Measurements from ENCODE around the gene LCN6.
"Not testable (repeated sequence)": the region's sequence is repeated elsewhere in the genome, so short reads cannot be mapped to it uniquely, and the experiment has no call there.

Gene LCN6

GRCh38 chr9:136777359-136777758, 29.0 kb upstream of the LCN6 start:
- Histone ChIP-seq H3K27ac (ENCODE audit: low read depth, low read length) (no peak overlapping the region), H3K36me3 (ENCODE audit: insufficient read depth, low read length) (no peaks in the 10 kb centered on the region), H3K4me3 (ENCODE audit: low read depth, low read length) (no peak overlapping the region), H3K27me3 (ENCODE audit: insufficient read depth, low read length) (peaks cover 36% of the 10 kb centered on the region), H2AFZ (ENCODE audit: low read length, unreplicated experiment) (no peak overlapping the region), H3K79me2 (ENCODE audit: control insufficient read depth, insufficient read depth, low read length, unreplicated experiment) (no peaks in the 10 kb centered on the region), H3K4me1 (ENCODE audit: control insufficient read depth, insufficient read depth, low read length, unreplicated experiment) (no peaks in the 10 kb centered on the region)

DNA sequence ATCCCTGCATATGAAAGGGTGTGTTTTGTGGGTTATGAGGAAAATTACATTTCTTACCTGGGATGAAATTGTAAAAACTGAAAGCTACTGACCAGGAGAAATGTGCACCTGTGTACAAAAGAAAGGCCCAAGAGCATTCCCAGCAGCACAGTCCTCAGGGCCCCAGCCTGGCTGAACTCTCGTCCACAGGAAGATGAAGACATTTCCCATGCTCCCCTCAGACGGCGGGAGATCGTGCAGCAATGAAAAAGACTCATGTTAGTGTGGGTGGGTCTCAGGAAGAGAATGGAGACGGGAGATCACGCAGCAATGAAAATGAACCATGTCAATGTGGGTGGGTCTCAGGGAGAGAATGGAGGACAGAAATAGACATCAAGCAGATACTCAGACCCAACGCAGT, 28.6 kb upstream of the LCN6 start:
- H3K36me3 ChIP-seq (ENCODE audit: insufficient read depth, low read length), result no peaks in the 10 kb centered on the region
- no peak overlapping the region for H2AFZ ChIP-seq (ENCODE audit: low read length, unreplicated experiment)
- H3K27me3 ChIP-seq (ENCODE audit: insufficient read depth, low read length), result peaks cover 36% of the 10 kb centered on the region
- no peak overlapping the region for H3K27ac ChIP-seq (ENCODE audit: low read depth, low read length)
- no peaks in the 10 kb centered on the region for H3K4me1 ChIP-seq (ENCODE audit: control insufficient read depth, insufficient read depth, low read length, unreplicated experiment)
- H3K4me3 ChIP-seq (ENCODE audit: low read depth, low read length), result no peak overlapping the region
- no peaks in the 10 kb centered on the region for H3K79me2 ChIP-seq (ENCODE audit: control insufficient read depth, insufficient read depth, low read length, unreplicated experiment)

DNA sequence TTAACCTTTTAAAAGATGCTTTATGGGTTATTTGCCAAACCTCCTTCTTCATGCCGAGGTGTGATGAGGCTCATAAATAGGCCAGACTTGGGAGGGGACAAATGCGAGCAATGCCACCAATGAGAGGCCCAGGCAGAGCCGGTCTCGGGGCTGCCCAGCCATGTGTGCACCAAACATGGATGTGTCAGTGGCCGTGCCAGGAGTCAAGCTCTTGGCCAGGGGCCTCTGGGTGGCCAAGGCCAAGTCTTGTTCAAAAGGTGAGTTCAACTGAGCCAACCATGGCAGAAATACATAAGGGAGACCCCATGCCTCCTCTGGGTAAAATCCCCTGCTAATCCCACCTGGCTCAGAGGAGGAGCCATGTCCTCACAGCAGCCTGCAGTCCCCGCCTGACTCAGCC, 26.9 kb upstream of the LCN6 start:
- Histone ChIP-seq H3K4me1 (ENCODE audit: control insufficient read depth, insufficient read depth, low read length, unreplicated experiment) (no peaks in the 10 kb centered on the region), H3K36me3 (ENCODE audit: insufficient read depth, low read length) (no peaks in the 10 kb centered on the region), H3K4me3 (ENCODE audit: low read depth, low read length) (no peak overlapping the region), H2AFZ (ENCODE audit: low read length, unreplicated experiment) (no peak overlapping the region), H3K27ac (ENCODE audit: low read depth, low read length) (no peak overlapping the region), H3K79me2 (ENCODE audit: control insufficient read depth, insufficient read depth, low read length, unreplicated experiment) (no peaks in the 10 kb centered on the region), H3K27me3 (ENCODE audit: insufficient read depth, low read length) (peaks cover 36% of the 10 kb centered on the region)

- H2AFZ ChIP-seq (ENCODE audit: low read length, unreplicated experiment), result no peak overlapping the region
Observed at GRCh38 chr9:136774416-136775045, 26.2 kb upstream of the LCN6 start.

DNA sequence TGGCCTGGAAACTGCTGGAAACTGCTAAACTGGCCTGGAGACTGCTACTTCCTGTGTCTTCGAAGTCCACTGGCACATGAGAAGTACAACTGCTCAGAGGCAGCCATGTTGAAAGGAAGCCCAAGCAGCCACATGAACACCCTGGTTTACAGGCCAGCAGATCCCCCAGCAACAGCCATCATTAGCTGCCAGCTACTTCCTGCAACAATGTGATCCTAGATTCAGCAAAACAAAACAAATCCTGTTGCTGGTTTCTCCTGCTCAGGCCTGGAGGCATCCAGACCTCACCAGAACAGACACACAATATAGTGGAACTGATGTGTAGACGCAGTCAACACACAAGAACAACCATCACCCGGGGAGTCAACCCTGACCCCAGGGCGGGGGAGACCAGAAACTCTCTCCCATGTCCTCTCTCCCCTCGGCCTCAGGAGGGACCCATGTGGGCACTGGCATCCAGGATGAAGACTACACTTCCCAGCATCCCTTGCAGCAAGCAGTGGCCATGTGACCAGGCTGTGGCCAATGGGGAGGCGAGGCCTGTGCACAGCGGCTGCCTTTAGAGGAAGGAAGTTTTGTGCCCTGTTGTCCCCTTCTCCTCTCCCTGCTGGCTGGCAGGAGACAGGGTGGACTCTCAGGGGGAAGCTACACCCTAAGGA, 25.2 kb upstream of the LCN6 start:
- Histone ChIP-seq H3K4me3 (ENCODE audit: low read depth, low read length) (no peak overlapping the region), H3K4me1 (ENCODE audit: control insufficient read depth, insufficient read depth, low read length, unreplicated experiment) (no peaks in the 10 kb centered on the region), H2AFZ (ENCODE audit: low read length, unreplicated experiment) (no peak overlapping the region)

More at GRCh38 chr9:136774416-136775045, 26.2 kb upstream of the LCN6 start:
- no peak overlapping the region for H3K27ac ChIP-seq (ENCODE audit: low read depth, low read length)
- H3K79me2 ChIP-seq (ENCODE audit: control insufficient read depth, insufficient read depth, low read length, unreplicated experiment), result no peaks in the 10 kb centered on the region
- no peaks in the 10 kb centered on the region for H3K36me3 ChIP-seq (ENCODE audit: insufficient read depth, low read length)
- peaks cover 30% of the 10 kb centered on the region for H3K27me3 ChIP-seq (ENCODE audit: insufficient read depth, low read length)
- no peaks in the 10 kb centered on the region for H3K4me1 ChIP-seq (ENCODE audit: control insufficient read depth, insufficient read depth, low read length, unreplicated experiment)
- H3K4me3 ChIP-seq (ENCODE audit: low read depth, low read length), result no peak overlapping the region

DNA sequence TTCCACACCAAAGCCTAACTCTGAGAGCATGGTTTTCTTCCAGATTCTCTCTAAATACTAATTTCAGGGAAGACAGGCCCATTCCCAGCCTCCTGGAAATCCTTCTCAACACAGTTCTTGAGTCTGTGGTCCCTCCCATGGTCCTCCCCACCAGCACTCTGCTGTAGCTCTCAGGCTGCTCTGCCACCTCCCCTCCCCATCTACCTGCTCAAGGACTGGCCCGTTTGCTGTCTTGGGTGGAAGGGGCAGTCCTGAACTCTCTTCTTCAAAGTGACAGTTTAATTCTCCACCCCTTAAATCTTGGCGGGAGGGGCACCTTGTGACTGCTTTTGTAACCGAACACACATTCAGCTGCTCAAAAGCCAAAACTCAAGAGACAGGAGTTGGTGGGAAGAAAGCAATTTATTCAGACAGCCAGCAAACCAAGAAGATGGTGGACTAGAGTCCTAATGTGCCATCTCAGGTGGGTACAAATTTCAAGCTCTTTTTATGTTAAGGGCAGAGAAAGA, 23.6 kb upstream of the LCN6 start:
- H2AFZ ChIP-seq (ENCODE audit: low read length, unreplicated experiment), result no peak overlapping the region
- H3K27me3 ChIP-seq (ENCODE audit: insufficient read depth, low read length), result peaks cover 11% of the 10 kb centered on the region
- H3K27ac ChIP-seq (ENCODE audit: low read depth, low read length), result no peak overlapping the region
- no peaks in the 10 kb centered on the region for H3K4me1 ChIP-seq (ENCODE audit: control insufficient read depth, insufficient read depth, low read length, unreplicated experiment)
- H3K4me3 ChIP-seq (ENCODE audit: low read depth, low read length), result no peak overlapping the region
- no peaks in the 10 kb centered on the region for H3K36me3 ChIP-seq (ENCODE audit: insufficient read depth, low read length)
- H3K79me2 ChIP-seq (ENCODE audit: control insufficient read depth, insufficient read depth, low read length, unreplicated experiment), result no peaks in the 10 kb centered on the region

More for the DNA sequence above, 25.2 kb upstream of the LCN6 start:
- H3K79me2 ChIP-seq (ENCODE audit: control insufficient read depth, insufficient read depth, low read length, unreplicated experiment), result no peaks in the 10 kb centered on the region
- no peaks in the 10 kb centered on the region for H3K36me3 ChIP-seq (ENCODE audit: insufficient read depth, low read length)
- H3K27ac ChIP-seq (ENCODE audit: low read depth, low read length), result no peak overlapping the region
- peaks cover 20% of the 10 kb centered on the region for H3K27me3 ChIP-seq (ENCODE audit: insufficient read depth, low read length)

DNA sequence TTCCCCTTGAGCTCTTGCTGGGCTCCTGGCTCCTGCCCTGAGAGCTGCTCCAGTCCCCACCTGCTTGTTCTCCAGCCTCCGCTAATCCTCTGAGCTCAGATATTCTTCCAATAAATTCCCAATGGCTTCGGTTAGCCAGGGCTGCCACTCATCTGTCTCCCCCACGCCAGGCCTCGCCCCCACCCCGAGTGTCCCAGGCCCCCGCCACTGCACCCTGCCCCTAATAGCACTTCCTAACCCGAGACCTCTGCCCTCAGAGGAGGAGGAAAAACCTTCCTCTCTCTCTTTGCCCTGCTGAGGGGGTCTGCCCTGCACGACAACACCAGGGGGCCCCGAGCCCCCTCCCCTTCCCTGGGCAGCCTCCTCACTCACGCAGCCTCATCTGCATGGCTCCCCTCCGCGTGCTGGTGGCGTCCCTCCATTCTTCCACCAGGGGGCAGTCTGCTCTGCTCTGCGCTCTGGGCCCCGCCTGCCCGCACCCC, 21.4 kb upstream of the LCN6 start:
- no peaks in the 10 kb centered on the region for H3K79me2 ChIP-seq (ENCODE audit: control insufficient read depth, insufficient read depth, low read length, unreplicated experiment)
- H3K4me3 ChIP-seq (ENCODE audit: low read depth, low read length), result no peak overlapping the region
- no peaks in the 10 kb centered on the region for H3K4me1 ChIP-seq (ENCODE audit: control insufficient read depth, insufficient read depth, low read length, unreplicated experiment)
- no peak overlapping the region for H3K27ac ChIP-seq (ENCODE audit: low read depth, low read length)
- H2AFZ ChIP-seq (ENCODE audit: low read length, unreplicated experiment), result no peak overlapping the region
- H3K27me3 ChIP-seq (ENCODE audit: insufficient read depth, low read length), result peaks cover 7% of the 10 kb centered on the region
- no peaks in the 10 kb centered on the region for H3K36me3 ChIP-seq (ENCODE audit: insufficient read depth, low read length)

DNA sequence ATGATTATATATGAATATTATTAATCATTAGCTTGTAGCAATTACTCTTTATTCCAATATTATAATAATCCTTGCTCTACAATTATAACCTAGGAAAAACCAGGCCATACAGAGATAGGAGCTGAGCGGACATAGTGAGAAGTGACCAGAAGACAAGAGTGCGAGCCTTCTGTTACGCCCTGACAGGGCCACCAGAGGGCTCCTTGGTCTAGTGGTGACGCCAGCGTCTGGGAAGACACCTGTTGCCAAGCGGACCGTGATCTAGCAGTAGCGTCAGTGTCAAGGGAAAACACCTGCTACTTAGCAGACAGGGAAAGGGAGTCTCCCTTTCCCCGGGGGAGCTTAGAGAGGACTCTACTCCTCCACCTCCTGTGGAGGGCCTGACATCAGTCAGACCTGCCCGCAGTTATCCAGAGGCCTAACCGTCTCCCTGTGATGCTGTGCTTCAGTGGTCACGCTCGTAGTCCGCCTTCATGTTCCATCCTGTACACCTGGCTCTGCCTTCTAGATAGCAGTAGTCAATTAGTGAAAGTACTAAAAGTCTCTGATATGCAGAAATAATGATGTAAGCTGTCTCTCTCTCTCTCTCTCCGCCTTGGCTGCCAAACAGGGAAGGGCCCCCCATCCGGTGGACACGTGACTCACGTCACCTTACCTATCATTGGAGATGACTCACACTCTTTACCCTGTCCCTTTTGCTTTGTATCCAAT, 18.2 kb upstream of the LCN6 start:
- not testable (repeated sequence) for H3K4me1 ChIP-seq (ENCODE audit: control insufficient read depth, insufficient read depth, low read length, unreplicated experiment); H3K36me3 ChIP-seq (ENCODE audit: insufficient read depth, low read length); H3K27ac ChIP-seq (ENCODE audit: low read depth, low read length); H3K4me3 ChIP-seq (ENCODE audit: low read depth, low read length); H2AFZ ChIP-seq (ENCODE audit: low read length, unreplicated experiment); H3K27me3 ChIP-seq (ENCODE audit: insufficient read depth, low read length); H3K79me2 ChIP-seq (ENCODE audit: control insufficient read depth, insufficient read depth, low read length, unreplicated experiment)

DNA sequence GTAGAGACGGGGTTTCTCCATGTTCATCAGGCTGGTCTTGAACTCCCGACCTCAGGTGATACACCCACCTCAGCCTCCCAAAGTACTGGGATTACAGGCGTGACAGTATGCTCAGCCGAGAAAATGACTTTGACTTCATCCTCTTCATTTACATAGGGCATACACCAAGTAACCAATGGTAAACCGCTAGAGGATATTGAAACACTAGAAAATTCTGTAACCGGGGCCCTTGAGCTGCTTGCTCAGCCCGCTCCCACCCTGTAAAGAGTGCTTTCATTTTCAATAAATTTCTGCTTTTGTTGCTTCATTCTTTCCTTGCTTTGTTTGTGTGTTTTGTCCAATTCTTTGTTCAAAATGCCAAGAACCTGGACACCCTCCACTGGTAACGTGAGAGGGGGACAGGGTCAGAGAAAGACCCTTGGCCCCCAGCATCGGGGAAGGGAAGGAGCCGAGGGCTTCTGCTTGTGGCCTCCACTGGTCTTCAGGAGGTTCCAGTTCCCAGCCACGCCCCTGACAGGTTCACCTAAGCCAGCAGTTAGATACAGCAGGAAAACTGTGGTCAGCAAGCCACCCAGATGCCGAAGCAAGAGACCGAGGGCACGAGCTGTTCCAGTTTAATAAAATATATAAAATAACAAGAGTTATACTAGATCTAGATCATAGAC, 17.6 kb upstream of the LCN6 start:
- not testable (repeated sequence) for H3K4me1 ChIP-seq (ENCODE audit: control insufficient read depth, insufficient read depth, low read length, unreplicated experiment); H3K27ac ChIP-seq (ENCODE audit: low read depth, low read length); H3K27me3 ChIP-seq (ENCODE audit: insufficient read depth, low read length); H3K4me3 ChIP-seq (ENCODE audit: low read depth, low read length); H3K36me3 ChIP-seq (ENCODE audit: insufficient read depth, low read length); H2AFZ ChIP-seq (ENCODE audit: low read length, unreplicated experiment); H3K79me2 ChIP-seq (ENCODE audit: control insufficient read depth, insufficient read depth, low read length, unreplicated experiment)

GRCh38 chr9:136765041-136765440, 16.7 kb upstream of the LCN6 start:
- Histone ChIP-seq H3K27me3 (ENCODE audit: insufficient read depth, low read length) (peaks cover 7% of the 10 kb centered on the region), H3K4me3 (ENCODE audit: low read depth, low read length) (no peak overlapping the region), H2AFZ (ENCODE audit: low read length, unreplicated experiment) (no peak overlapping the region), H3K27ac (ENCODE audit: low read depth, low read length) (no peak overlapping the region), H3K36me3 (ENCODE audit: insufficient read depth, low read length) (no peaks in the 10 kb centered on the region), H3K4me1 (ENCODE audit: control insufficient read depth, insufficient read depth, low read length, unreplicated experiment) (no peaks in the 10 kb centered on the region), H3K79me2 (ENCODE audit: control insufficient read depth, insufficient read depth, low read length, unreplicated experiment) (no peaks in the 10 kb centered on the region)

Measured in ACC112 (cell line).